Stimulated activated CD4-positive, alpha-beta T cell treated with anti-CD3 and anti-CD28 coated beads, TNF-alpha, amount 100 ng/mL, for 1 hour (primary cell): ENCODE measurements around the gene ATP6V1C2.
"Not testable (repeated sequence)": the region's sequence is repeated elsewhere in the genome, so short reads cannot be mapped to it uniquely, and the experiment has no call there.

Source experiments
- DNase-seq, 3 donors: peaks; one replicate each; pipeline ENCODE4 v3.0.0-alpha.2; 2020; ENCODE audit warnings: low read depth in 3 of 3, low spot score in 1 of 3

Gene ATP6V1C2

GRCh38 chr2:10812362-10813162 lies 91.1 kb downstream of the ATP6V1C2 start, which contains the start of gene PDIA6:
PDIA6 (minus strand) TSS chr2:10812785; CDS start chr2:10812696, 89 bp downstream.
- peak; percentile 82 to 90 (median 87) for DNase-seq

GRCh38 chr2:10813163-10814138 lies 92.0 kb downstream of the ATP6V1C2 start:
- DNase-seq, result not testable (repeated sequence)

- no peak for DNase-seq
Observed at GRCh38 chr2:10814142-10814541, 92.7 kb downstream of the ATP6V1C2 start.

GRCh38 chr2:10814571-10815331 lies 93.3 kb downstream of the ATP6V1C2 start:
- DNase-seq, result no peak

- DNase-seq, result no peak
Observed at GRCh38 chr2:10817413-10817812, 96.0 kb downstream of the ATP6V1C2 start.

- DNase-seq, result not testable (repeated sequence)
Observed at GRCh38 chr2:10818305-10818704, 96.9 kb downstream of the ATP6V1C2 start.

GRCh38 chr2:10818984-10819383 lies 97.6 kb downstream of the ATP6V1C2 start:
- DNase-seq, result no peak

- DNase-seq, result no peak
Observed at GRCh38 chr2:10819714-10820314, 98.4 kb downstream of the ATP6V1C2 start.

GRCh38 chr2:10820562-10820961 lies 99.1 kb downstream of the ATP6V1C2 start:
- DNase-seq, result no peak

GRCh38 chr2:10820978-10821695 lies 99.7 kb downstream of the ATP6V1C2 start:
- DNase-seq, result no peak

GRCh38 chr2:10824191-10824590 lies 102.8 kb downstream of the ATP6V1C2 start:
- no peak for DNase-seq

GRCh38 chr2:10826026-10826425 lies 104.6 kb downstream of the ATP6V1C2 start:
- no peak for DNase-seq

GRCh38 chr2:10826625-10827024 lies 105.2 kb downstream of the ATP6V1C2 start:
- DNase-seq, result no peak

GRCh38 chr2:10828346-10828745 lies 106.9 kb downstream of the ATP6V1C2 start:
- no peak for DNase-seq

GRCh38 chr2:10829299-10829698 lies 107.9 kb downstream of the ATP6V1C2 start:
- DNase-seq, result no peak

- DNase-seq, result no peak
Observed at GRCh38 chr2:10830203-10830602, 108.8 kb downstream of the ATP6V1C2 start.

- DNase-seq, result no peak
Observed at GRCh38 chr2:10830641-10831399, 109.4 kb downstream of the ATP6V1C2 start.

- DNase-seq, result no peak
Observed at GRCh38 chr2:10831400-10831985, 110.1 kb downstream of the ATP6V1C2 start.
